SK-N-SH (cell line): ENCODE data around the gene GLG1.

Source experiments
- CHD2 ChIP-seq: fragments of 150-350 bp; IDR thresholded peaks from 2 replicates; pipeline ENCODE4 v1.6.1; 2018; ENCODE audit warnings: low read length; ENCODE audit not compliant: partially characterized antibody
- EP300 ChIP-seq, 2 experiments: IDR thresholded peaks; 2 replicates each; pipeline versions ENCODE4 v1.4.0 to v1.6.1; 2012; ENCODE audit warnings: borderline replicate concordance in 1 of 2, low read depth in 1 of 2, low read length in 1 of 2
- FOSL2 ChIP-seq: IDR thresholded peaks from 2 replicates; pipeline ENCODE4 v1.4.0; 2012; ENCODE audit warnings: low read depth, mild to moderate bottlenecking, moderate library complexity, borderline replicate concordance
- FOXM1 ChIP-seq: IDR thresholded peaks from 2 replicates; pipeline ENCODE4 v1.4.0; 2012; ENCODE audit warnings: low read depth, mild to moderate bottlenecking
- GABPA ChIP-seq: IDR thresholded peaks from 2 replicates; pipeline ENCODE4 v1.4.0; 2012; ENCODE audit warnings: low read depth, mild to moderate bottlenecking
- NFIC ChIP-seq: IDR thresholded peaks from 2 replicates; pipeline ENCODE4 v1.4.0; 2012; ENCODE audit warnings: borderline replicate concordance
- NRF1 ChIP-seq: IDR thresholded peaks from 2 replicates; pipeline ENCODE4 v1.6.1; 2012; ENCODE audit warnings: low read depth, mild to moderate bottlenecking, low read length
- POLR2AphosphoS5 ChIP-seq: IDR thresholded peaks from 2 replicates; pipeline ENCODE4 v1.6.1; 2012; ENCODE audit warnings: low read depth, low read length
- SIN3A ChIP-seq: IDR thresholded peaks from 2 replicates; pipeline ENCODE4 v1.6.1; 2012; ENCODE audit warnings: low read depth, mild to moderate bottlenecking, low read length, moderate library complexity, borderline replicate concordance
- TCF12 ChIP-seq: IDR thresholded peaks from 2 replicates; pipeline ENCODE4 v1.4.0; 2012
- TF ChIP-seq, protein P1 (sequence below): IDR thresholded peaks from 2 replicates; pipeline ENCODE4 v1.4.0; 2012; ENCODE audit warnings: low read depth, borderline replicate concordance
- TF ChIP-seq, protein P2 (sequence below): fragments of 200-600 bp; sonication (generic); IDR thresholded peaks from 2 replicates; pipeline ENCODE4 v1.6.1; 2017; ENCODE audit warnings: antibody characterized with exemption, mild to moderate bottlenecking, moderate library complexity

DNA sequence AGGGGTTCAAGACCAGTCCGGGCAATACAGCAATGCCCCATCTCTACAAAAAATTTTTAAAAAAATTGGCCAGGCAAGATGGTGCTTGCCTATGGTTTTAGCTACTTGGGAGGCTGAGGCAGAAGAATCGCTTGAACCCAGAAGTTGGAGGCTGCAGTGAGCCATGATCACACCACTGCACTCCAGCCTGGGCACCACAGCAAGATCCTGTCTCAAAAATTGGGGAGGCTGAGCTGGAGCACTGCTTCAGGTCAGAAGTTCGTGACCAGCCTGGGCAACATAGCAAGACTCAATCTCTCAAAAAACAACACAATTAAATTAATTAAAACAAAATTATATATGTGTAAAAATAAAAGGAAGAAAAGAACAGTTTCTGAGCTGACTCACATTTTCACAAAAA is 110.9 kb downstream of the GLG1 start:
- TF ChIP-seq GABPA (no peak), EP300 (IDR thresholded peaks at IDR 0.05; ENCODE audit: borderline replicate concordance in 1 of 2, low read depth in 1 of 2, low read length in 1 of 2) (no peak), CHD2 (no peak), FOSL2 (no peak), FOXM1 (no peak), POLR2AphosphoS5 (no peak), NRF1 (no peak), TCF12 (no peak), SIN3A (no peak), NFIC (no peak)
- TF ChIP-seq, protein P1, sequence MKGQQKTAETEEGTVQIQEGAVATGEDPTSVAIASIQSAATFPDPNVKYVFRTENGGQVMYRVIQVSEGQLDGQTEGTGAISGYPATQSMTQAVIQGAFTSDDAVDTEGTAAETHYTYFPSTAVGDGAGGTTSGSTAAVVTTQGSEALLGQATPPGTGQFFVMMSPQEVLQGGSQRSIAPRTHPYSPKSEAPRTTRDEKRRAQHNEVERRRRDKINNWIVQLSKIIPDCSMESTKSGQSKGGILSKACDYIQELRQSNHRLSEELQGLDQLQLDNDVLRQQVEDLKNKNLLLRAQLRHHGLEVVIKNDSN, result no peak
- TF ChIP-seq, protein P2, sequence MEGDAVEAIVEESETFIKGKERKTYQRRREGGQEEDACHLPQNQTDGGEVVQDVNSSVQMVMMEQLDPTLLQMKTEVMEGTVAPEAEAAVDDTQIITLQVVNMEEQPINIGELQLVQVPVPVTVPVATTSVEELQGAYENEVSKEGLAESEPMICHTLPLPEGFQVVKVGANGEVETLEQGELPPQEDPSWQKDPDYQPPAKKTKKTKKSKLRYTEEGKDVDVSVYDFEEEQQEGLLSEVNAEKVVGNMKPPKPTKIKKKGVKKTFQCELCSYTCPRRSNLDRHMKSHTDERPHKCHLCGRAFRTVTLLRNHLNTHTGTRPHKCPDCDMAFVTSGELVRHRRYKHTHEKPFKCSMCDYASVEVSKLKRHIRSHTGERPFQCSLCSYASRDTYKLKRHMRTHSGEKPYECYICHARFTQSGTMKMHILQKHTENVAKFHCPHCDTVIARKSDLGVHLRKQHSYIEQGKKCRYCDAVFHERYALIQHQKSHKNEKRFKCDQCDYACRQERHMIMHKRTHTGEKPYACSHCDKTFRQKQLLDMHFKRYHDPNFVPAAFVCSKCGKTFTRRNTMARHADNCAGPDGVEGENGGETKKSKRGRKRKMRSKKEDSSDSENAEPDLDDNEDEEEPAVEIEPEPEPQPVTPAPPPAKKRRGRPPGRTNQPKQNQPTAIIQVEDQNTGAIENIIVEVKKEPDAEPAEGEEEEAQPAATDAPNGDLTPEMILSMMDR, result no peak
